Measurements from ENCODE around the gene TIMM29. TPM values are rescaled to one million over a fixed set of nuclear protein-coding genes. Genes with fewer than 3 reads are reported as not detected.

Gene TIMM29
- total RNA-seq, 1 experiment from 2014 or later, result 23.4 TPM

DNA sequence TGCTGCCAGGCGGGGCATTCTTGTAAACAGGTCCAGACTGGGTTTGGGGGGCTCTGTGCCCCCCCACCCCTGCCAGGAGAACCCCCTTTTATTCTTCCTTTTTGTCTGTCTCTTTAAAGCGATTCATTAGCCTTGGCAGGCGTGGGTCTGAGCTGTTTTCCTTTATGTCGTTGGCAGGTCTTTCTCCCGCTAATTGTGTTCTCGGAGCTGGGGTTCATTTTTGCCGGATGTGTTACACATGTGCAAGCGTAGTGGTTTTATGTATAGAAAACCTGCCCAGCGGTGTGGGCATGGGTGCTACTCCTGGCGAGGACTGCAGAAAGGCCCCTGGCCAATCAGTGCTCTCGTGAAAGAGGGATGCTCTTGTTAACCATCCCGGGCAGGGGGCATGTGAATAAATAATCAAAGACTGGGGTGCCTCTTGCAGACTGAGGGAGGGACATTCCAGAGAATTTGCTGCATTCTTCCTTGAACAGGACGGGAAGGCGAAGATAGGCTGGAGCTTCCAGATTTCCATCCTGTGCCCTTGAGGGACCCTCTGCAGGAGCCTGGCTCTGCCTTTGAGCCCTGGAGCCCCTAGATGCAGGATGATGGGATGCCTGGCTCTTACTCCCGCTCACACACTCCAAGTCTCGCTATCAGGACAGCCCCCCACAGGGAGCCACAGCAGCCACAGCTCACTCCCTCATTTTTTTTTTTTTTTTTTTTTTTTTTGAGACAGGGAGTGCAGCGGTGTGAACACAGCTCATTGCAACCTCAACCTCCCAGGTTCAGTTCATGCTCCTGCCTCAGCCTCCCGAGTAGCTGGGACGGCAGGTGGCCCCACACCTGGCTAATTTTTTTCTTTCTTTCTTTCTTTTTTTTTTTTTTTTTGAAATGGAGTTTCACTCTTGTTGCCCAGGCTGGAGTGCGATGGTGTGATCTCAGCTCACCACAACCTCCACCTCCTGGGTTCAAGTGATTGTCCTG lies 43.1 kb upstream of the TIMM29 start:
- H3K14ac ChIP-seq (ENCODE audit: insufficient read depth, low read length), result no peak overlapping the region; the same call in 1 of the 2 replicates
- no peak overlapping the region for H2BK5ac ChIP-seq (ENCODE audit: insufficient read length, low read length)
- H3T11ph ChIP-seq (ENCODE audit: low read length), result no peak overlapping the region
- no peak overlapping the region for H2BK15ac ChIP-seq (ENCODE audit: low read depth, low read length)
- H3K56ac ChIP-seq (ENCODE audit: insufficient read length, low read depth, low read length), result no peak overlapping the region
- H3K4me2 ChIP-seq (ENCODE audit: insufficient read depth, insufficient read length, low read length), result no peak overlapping the region
- Mint-ChIP-seq H3K4me3 (peak overlapping the region in 1 of 2 experiments; percentile 30; a peak in 3 of 5 replicates), H3K9me3 (no peaks in the 10 kb centered on the region), H3K27ac (peak overlapping the region; percentile 81 to 99 (median 95)), H3K36me3 (ENCODE audit: insufficient read depth in 1 of 3, low read depth in 3 of 3) (peaks cover 0 to 6% (median 0%) of the 10 kb centered on the region in 3 experiments; a peak in 2 of 7 replicates), H3K27me3 (ENCODE audit: low read depth) (no peaks in the 10 kb centered on the region), H3K4me1 (peaks cover 54 to 69% of the 10 kb centered on the region in 2 experiments)
- H2AK5ac ChIP-seq (ENCODE audit: insufficient read length, low read length), result no peak overlapping the region
- no peak overlapping the region for H3K27ac ChIP-seq (ENCODE audit: insufficient read length, low read depth, low read length)
- no peak overlapping the region for H3K4ac ChIP-seq (ENCODE audit: low read depth, low read length)
- WGBS (ENCODE audit: extremely low coverage, insufficient read length, low lambda C conversion rate), result no CpG with 5 or more reads among the region's 20 CpGs
- no peak overlapping the region for H4K5ac ChIP-seq (ENCODE audit: insufficient read length, low read depth, low read length)
- peaks cover 24% of the 10 kb centered on the region; the same call in 1 of the 2 replicates for H3K4me1 ChIP-seq (ENCODE audit: insufficient read depth, low read length)
- H2AFZ ChIP-seq (ENCODE audit: low read length), result no peak overlapping the region
- H4K8ac ChIP-seq (replicated peaks; ENCODE audit: insufficient read length, low read depth, low read length), result no peak overlapping the region
- H3K79me1 ChIP-seq (ENCODE audit: insufficient read depth, low read depth, low read length, poor library complexity, severe bottlenecking), result peaks cover 1% of the 10 kb centered on the region
- H4K20me1 ChIP-seq (ENCODE audit: control insufficient read depth, insufficient read depth, insufficient read length), result peaks cover 3% of the 10 kb centered on the region
- no peaks in the 10 kb centered on the region for H3K27me3 ChIP-seq (ENCODE audit: insufficient read depth, low read length)
- DNase-seq, result peak; percentile 29
- H4K91ac ChIP-seq (ENCODE audit: insufficient read length, low read depth, low read length), result no peak overlapping the region
- H3K79me2 ChIP-seq (ENCODE audit: insufficient read depth, low read length), result peaks cover 17% of the 10 kb centered on the region; the same call in 1 of the 2 replicates
- no peaks in the 10 kb centered on the region for H3K9me3 ChIP-seq (ENCODE audit: control insufficient read depth, low read depth, low read length)
- no peak overlapping the region for H2BK12ac ChIP-seq (ENCODE audit: insufficient read length, low read depth, low read length)
- H2BK120ac ChIP-seq (ENCODE audit: low read depth, low read length, poor library complexity, severe bottlenecking), result no peak overlapping the region
- TF ChIP-seq, protein P1, sequence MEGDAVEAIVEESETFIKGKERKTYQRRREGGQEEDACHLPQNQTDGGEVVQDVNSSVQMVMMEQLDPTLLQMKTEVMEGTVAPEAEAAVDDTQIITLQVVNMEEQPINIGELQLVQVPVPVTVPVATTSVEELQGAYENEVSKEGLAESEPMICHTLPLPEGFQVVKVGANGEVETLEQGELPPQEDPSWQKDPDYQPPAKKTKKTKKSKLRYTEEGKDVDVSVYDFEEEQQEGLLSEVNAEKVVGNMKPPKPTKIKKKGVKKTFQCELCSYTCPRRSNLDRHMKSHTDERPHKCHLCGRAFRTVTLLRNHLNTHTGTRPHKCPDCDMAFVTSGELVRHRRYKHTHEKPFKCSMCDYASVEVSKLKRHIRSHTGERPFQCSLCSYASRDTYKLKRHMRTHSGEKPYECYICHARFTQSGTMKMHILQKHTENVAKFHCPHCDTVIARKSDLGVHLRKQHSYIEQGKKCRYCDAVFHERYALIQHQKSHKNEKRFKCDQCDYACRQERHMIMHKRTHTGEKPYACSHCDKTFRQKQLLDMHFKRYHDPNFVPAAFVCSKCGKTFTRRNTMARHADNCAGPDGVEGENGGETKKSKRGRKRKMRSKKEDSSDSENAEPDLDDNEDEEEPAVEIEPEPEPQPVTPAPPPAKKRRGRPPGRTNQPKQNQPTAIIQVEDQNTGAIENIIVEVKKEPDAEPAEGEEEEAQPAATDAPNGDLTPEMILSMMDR (conservative IDR thresholded peaks at IDR 0.05), result no peak
- H3K23ac ChIP-seq (ENCODE audit: insufficient read length, low read depth, low read length), result no peak overlapping the region
- H2BK20ac ChIP-seq (ENCODE audit: low read depth, low read length, poor library complexity, severe bottlenecking), result no peak overlapping the region
- H3K23me2 ChIP-seq (ENCODE audit: insufficient read length, low read depth, low read length, poor library complexity, severe bottlenecking), result no peaks in the 10 kb centered on the region
- H3K9ac ChIP-seq (ENCODE audit: extremely low read depth, insufficient read length, low read length), result no peak overlapping the region
- no peak overlapping the region for H3K18ac ChIP-seq (ENCODE audit: insufficient read length, low read depth, low read length)
